ENCODE data around the gene PIAS1. TPM values are rescaled to one million over a fixed set of nuclear protein-coding genes. Genes with fewer than 3 reads are reported as not detected.

PIAS1 gene
- total RNA-seq, 1 donor from 2014 or later, result 59.9 TPM

- intact Hi-C loops (cut with DNase I), result no loop called here
- DNase-seq (ENCODE audit: low spot score) (no peak), ATAC-seq (no peak)
Observed at GRCh38 chr15:68239025-68239424, 184.9 kb downstream of the PIAS1 start.

- intact Hi-C loops (cut with DNase I), result no loop called here
Observed at GRCh38 chr15:68241088-68241935, 187.2 kb downstream of the PIAS1 start.

More at GRCh38 chr15:68241088-68241935, 187.2 kb downstream of the PIAS1 start:
- ATAC-seq (no peak), DNase-seq (ENCODE audit: low spot score) (no peak)

Other genes with a start within 250 kb of the PIAS1 start
- 1.3 TPM for gene SKOR1, start 228.8 kb upstream of the PIAS1 start, total RNA-seq
- gene RNU6-1, start 214.3 kb upstream of the PIAS1 start, total RNA-seq, result not detected
- gene CALML4, start 151.0 kb downstream of the PIAS1 start, total RNA-seq, result 12.8 TPM
- 15.0 TPM for gene CLN6, start 175.4 kb downstream of the PIAS1 start, total RNA-seq
- 58.0 TPM for gene FEM1B, start 223.4 kb downstream of the PIAS1 start, total RNA-seq

All from sciatic nerve (tissue), 2 donors.